Mesothelial cell of epicardium (in vitro differentiated cells): ENCODE results near the gene SOX8. TPM values are rescaled to one million over a fixed set of nuclear protein-coding genes. Genes with fewer than 3 reads are reported as not detected.

ENCODE experiments used
- DNase-seq, 2 experiments: peaks; one replicate each; pipeline ENCODE4 v3.0.0; 2021; ENCODE audit warnings: low spot score in 2 of 2; ENCODE audit not compliant: unreplicated experiment in 2 of 2
- H3K27ac Mint-ChIP-seq: 2 replicates; pipeline ENCODE4 v1.8.0; 2021; ENCODE audit warnings: mixed read lengths
- H3K27me3 Mint-ChIP-seq: 2 replicates; pipeline ENCODE4 v1.8.0; 2021; ENCODE audit warnings: low read depth, mixed read lengths
- H3K36me3 Mint-ChIP-seq: 2 replicates; pipeline ENCODE4 v1.8.0; 2021; ENCODE audit warnings: mixed read lengths
- H3K4me1 Mint-ChIP-seq: 2 replicates; pipeline ENCODE4 v1.8.0; 2021; ENCODE audit warnings: mixed read lengths
- H3K4me3 Mint-ChIP-seq: 2 replicates; pipeline ENCODE4 v1.8.0; 2021; ENCODE audit warnings: mild to moderate bottlenecking, moderate library complexity, mixed read lengths
- H3K9me3 Mint-ChIP-seq: 2 replicates; pipeline ENCODE4 v1.8.0; 2021; ENCODE audit warnings: mixed read lengths
- total RNA-seq: library from RNA; stranded (reverse); gene quantifications from 3 replicates; pipeline ENCODE4 v1.2.1, GENCODE V29; 2021
- TF ChIP-seq, protein P1 (sequence below): fragments of 200-600 bp; sonication (generic); IDR thresholded peaks from one replicate; pipeline ENCODE4 v1.5.0; 2021; ENCODE audit warnings: antibody characterized with exemption; ENCODE audit not compliant: unreplicated experiment

SOX8 gene
- total RNA-seq: 4.7 to 6.0 TPM (median 5.1 TPM) in 3 replicates

DNA sequence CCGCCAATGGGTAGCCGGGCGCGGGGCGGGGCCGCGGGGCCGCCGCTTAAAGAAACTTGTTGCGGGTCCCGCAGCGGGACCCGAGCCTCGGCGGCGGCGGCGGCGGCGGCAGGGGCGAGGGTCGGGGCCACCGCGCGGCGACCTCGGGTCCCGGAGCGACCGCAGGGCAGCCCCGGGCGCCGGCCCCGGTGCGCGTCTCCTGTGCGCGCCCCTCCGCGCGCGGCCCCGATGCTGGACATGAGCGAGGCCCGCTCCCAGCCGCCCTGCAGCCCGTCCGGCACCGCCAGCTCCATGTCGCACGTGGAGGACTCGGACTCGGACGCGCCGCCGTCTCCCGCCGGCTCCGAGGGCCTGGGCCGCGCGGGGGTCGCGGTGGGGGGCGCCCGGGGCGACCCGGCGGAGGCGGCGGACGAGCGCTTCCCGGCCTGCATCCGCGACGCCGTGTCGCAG lies at the start of gene SOX8:
TSS of gene SOX8 (plus strand) at position 76 of the 450 bp plus-strand sequence. CDS start at position 229, 153 bp downstream.
- TF ChIP-seq, protein P1, sequence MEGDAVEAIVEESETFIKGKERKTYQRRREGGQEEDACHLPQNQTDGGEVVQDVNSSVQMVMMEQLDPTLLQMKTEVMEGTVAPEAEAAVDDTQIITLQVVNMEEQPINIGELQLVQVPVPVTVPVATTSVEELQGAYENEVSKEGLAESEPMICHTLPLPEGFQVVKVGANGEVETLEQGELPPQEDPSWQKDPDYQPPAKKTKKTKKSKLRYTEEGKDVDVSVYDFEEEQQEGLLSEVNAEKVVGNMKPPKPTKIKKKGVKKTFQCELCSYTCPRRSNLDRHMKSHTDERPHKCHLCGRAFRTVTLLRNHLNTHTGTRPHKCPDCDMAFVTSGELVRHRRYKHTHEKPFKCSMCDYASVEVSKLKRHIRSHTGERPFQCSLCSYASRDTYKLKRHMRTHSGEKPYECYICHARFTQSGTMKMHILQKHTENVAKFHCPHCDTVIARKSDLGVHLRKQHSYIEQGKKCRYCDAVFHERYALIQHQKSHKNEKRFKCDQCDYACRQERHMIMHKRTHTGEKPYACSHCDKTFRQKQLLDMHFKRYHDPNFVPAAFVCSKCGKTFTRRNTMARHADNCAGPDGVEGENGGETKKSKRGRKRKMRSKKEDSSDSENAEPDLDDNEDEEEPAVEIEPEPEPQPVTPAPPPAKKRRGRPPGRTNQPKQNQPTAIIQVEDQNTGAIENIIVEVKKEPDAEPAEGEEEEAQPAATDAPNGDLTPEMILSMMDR: no peak
- DNase-seq: no peak
- H3K4me3 Mint-ChIP-seq: peak within 1 kb of the TSS; percentile 70
- H3K36me3 Mint-ChIP-seq: no peaks in the 10 kb centered on the region
- no peaks in the 10 kb centered on the region for H3K4me1 Mint-ChIP-seq
- H3K9me3 Mint-ChIP-seq: no peaks in the 10 kb centered on the region
- peaks cover 64% of the 10 kb centered on the region for H3K27me3 Mint-ChIP-seq
- peak within 1 kb of the TSS; percentile 73 for H3K27ac Mint-ChIP-seq

DNA sequence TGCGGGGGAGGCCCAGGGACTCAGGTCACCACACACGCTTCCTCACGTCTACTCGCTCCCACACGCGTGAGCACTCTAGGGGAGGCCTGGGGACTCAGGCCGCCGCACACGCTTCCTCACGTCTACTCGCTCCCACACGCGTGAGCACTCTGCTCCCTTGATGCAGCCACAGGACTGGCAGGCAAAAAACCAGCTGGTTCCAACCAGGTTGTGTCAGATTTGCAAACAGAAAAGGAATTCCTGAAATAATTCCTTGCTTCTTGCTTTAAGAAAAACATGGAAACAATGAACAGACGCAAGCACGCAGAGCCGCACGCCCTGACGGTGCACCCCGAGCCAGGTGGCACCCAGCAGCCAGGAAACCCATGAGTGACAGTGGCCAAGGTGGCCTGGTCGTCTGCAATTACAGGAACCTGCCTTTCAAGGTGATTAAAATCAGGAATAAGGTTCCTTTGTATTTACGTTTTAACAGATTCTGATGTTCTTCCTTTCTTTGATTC lies 48.7 kb upstream of the SOX8 start:
- H3K4me3 Mint-ChIP-seq: no peak overlapping the region
- peaks cover 18% of the 10 kb centered on the region for H3K36me3 Mint-ChIP-seq
- H3K27me3 Mint-ChIP-seq: no peaks in the 10 kb centered on the region
- no peak overlapping the region for H3K27ac Mint-ChIP-seq
- DNase-seq: no peak
- no peaks in the 10 kb centered on the region for H3K4me1 Mint-ChIP-seq
- TF ChIP-seq, protein P1: no peak
- H3K9me3 Mint-ChIP-seq: no peaks in the 10 kb centered on the region

DNA sequence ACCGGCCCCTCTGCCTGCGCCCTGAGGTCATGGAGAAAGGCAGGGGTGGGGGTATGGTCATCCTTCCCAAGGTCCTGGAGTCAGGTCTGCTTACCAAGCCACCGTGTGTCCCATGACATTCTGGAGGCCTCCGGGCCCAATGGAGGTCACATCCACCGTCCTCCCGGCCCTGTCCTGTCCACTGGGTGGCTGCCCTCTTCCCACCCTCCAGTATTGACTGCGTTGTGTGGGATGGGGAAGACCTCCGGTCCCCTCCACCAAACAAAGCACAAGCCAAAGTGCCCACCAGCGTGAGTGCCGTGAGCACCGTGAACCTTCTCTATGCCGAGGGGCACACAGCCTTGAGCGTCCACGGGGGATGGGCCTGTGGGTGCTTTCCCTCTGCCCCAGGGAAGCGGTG lies 48.0 kb upstream of the SOX8 start:
- TF ChIP-seq, protein P1: no peak
- Mint-ChIP-seq H3K4me3 (no peak overlapping the region), H3K9me3 (peaks cover under 1% of the 10 kb centered on the region), H3K36me3 (peaks cover 19% of the 10 kb centered on the region), H3K27ac (no peak overlapping the region), H3K27me3 (no peaks in the 10 kb centered on the region), H3K4me1 (no peaks in the 10 kb centered on the region)
- DNase-seq: no peak

DNA sequence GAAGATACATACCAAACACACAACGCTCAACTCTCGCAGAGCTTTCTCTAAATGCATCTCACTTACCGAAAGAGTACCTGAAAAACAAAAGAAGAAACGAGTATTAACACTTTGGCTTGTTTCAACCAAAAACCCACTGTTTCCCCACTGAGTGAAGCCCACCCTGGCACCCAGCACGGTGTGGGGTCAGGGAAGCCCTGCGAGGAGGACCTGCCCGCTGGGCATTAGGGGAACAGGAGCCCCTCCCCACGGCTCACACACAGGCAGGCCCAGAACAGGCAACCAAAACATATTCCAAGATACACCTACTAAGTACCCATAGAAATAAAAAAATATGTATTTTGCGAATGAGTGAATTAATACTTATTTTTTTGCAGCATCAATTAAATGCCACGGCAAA lies 47.4 kb upstream of the SOX8 start:
- TF ChIP-seq, protein P1: no peak
- DNase-seq: no peak
- Mint-ChIP-seq H3K27ac (no peak overlapping the region), H3K4me3 (no peak overlapping the region), H3K27me3 (no peaks in the 10 kb centered on the region), H3K9me3 (peaks cover 4% of the 10 kb centered on the region), H3K36me3 (peaks cover 25% of the 10 kb centered on the region), H3K4me1 (no peaks in the 10 kb centered on the region)

DNA sequence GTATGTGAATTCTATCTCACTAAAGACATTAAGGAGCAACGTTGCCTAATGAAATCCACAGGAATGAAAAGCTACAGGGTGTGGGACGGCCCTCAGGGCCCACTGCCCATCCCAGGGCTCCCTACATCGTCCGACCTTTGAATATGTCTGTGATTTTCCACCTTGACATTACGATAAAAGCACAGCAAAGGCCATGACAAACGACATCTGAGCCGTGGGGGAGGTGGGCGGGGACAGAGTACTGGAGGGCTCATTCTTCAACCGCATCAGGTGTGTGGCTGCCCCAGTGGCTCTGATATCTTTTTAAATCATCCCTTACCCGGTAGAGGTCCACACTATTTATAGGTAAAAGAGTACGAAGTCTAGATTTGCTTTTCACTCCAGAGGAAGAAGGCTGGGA lies 45.9 kb upstream of the SOX8 start:
- Mint-ChIP-seq H3K27ac (no peak overlapping the region), H3K4me1 (no peaks in the 10 kb centered on the region), H3K4me3 (no peak overlapping the region), H3K27me3 (no peaks in the 10 kb centered on the region), H3K9me3 (peaks cover 17% of the 10 kb centered on the region), H3K36me3 (peaks cover 32% of the 10 kb centered on the region)
- no peak for DNase-seq
- TF ChIP-seq, protein P1: no peak

DNA sequence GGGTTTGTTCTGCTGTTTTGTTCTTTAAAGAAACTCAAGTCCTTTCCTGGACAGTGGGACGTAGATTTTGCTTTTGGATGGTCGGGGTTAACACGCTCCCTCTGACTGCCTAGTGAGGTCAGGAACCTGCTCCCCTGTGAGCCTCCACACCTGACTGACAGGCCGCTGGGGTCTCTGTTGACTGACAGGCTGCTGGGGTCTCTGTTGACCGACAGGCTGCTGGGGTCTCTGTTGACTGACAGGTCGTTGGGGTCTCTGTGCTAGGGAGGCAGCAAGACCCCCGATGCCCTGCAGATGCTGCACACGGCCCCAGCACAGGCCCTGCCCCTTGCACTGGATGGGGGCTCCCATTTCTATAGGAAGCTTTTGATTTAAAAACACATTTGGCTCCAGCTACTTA lies 44.3 kb upstream of the SOX8 start:
- peaks cover 33% of the 10 kb centered on the region for H3K9me3 Mint-ChIP-seq
- no peak overlapping the region for H3K27ac Mint-ChIP-seq
- H3K4me1 Mint-ChIP-seq: no peaks in the 10 kb centered on the region

More for the DNA sequence above, 44.3 kb upstream of the SOX8 start:
- TF ChIP-seq, protein P1: no peak
- peaks cover 47% of the 10 kb centered on the region for H3K36me3 Mint-ChIP-seq
- DNase-seq: no peak
- no peak overlapping the region for H3K4me3 Mint-ChIP-seq
- no peaks in the 10 kb centered on the region for H3K27me3 Mint-ChIP-seq
